Gastrocnemius medialis (tissue), 4 donors: ENCODE measurements around the gene WNT9A. TPM values are rescaled to one million over a fixed set of nuclear protein-coding genes. Genes with fewer than 3 reads are reported as not detected.

Experiments used
- ATAC-seq, 2 donors: fragments of 150-250 bp; one replicate each; pipeline ENCODE4 v1.9.1; 2016
- DNase-seq, 2 donors: peaks; one replicate each; pipeline ENCODE4 v3.0.0-alpha.2; 2019
- H3K27ac ChIP-seq, 4 donors: fragments of 200-600 bp; sonication (generic); 1 replicate in 1 of 4; 2 replicates in 3 of 4; pipeline ENCODE4 v1.5.1; 2016 to 2018; ENCODE audit warnings: mild to moderate bottlenecking in 2 of 4, moderate library complexity in 1 of 4
- H3K27me3 ChIP-seq, 3 donors: fragments of 200-600 bp; sonication (generic) in 2 of 3; 1 replicate in 1 of 3; 2 replicates in 2 of 3; pipeline versions ENCODE4 v1.5.1 to v1.6.0; 2016 to 2019; ENCODE audit warnings: mild to moderate bottlenecking in 1 of 3, moderate library complexity in 1 of 3
- H3K36me3 ChIP-seq, 2 donors: fragments of 200-600 bp; sonication (generic) in 1 of 2; one replicate each; pipeline ENCODE4 v1.5.1; 2017 to 2018
- H3K4me1 ChIP-seq, 2 donors: fragments of 200-600 bp; sonication (generic) in 1 of 2; one replicate each; pipeline ENCODE4 v1.5.1; 2016 to 2017; ENCODE audit warnings: mild to moderate bottlenecking in 2 of 2
- H3K4me3 ChIP-seq, 4 donors: fragments of 200-600 bp; sonication (generic) in 3 of 4; 1 replicate in 1 of 4; 2 replicates in 3 of 4; pipeline ENCODE4 v1.5.1; 2016 to 2019; ENCODE audit warnings: mild to moderate bottlenecking in 2 of 4
- H3K9me3 ChIP-seq, 3 donors: fragments of 200-600 bp; sonication (generic) in 2 of 3; 1 replicate in 1 of 3; 2 replicates in 2 of 3; pipeline ENCODE4 v1.5.1; 2016 to 2019
- POLR2A ChIP-seq, 2 donors: fragments of 450-650 bp; IDR thresholded peaks; one replicate each; pipeline ENCODE4 v1.6.1; 2017; ENCODE audit warnings: antibody characterized with exemption in 2 of 2, mild to moderate bottlenecking in 2 of 2, moderate library complexity in 2 of 2
- in situ Hi-C, 4 donors: fragments of 200-750 bp; cut with MboI; loops; one replicate each; pipeline versions ENCODE4 v1.15.0 to v1.8.0; 2017; ENCODE audit warnings: low sequenced_read_pairs in 4 of 4
- intact Hi-C: fragments of 100-400 bp; cut with DNase I; formaldehyde crosslinking; loops from one replicate; pipeline ENCODE4 v1.15.1; 2023; ENCODE audit warnings: low total_unique reads
- total RNA-seq, 4 donors: library from RNA; depleted of rRNA; stranded (reverse); fragments of >200 nt; gene quantifications; one replicate each; pipeline versions ENCODE4 v1.1.0 to v1.2.3, GENCODE V29; 2016
- TF ChIP-seq, protein P1 (sequence below), 5 experiments: fragments of 450-650 bp in 3 of 5; fragments of 200-600 bp in 2 of 5; sonication (generic) in 2 of 5; IDR thresholded peaks in 4 of 5; conservative IDR thresholded peaks in 1 of 5; 1 replicate in 4 of 5; 2 replicates in 1 of 5; pipeline ENCODE4 v1.5.1; 2016 to 2019; ENCODE audit warnings: antibody characterized with exemption in 5 of 5, mild to moderate bottlenecking in 3 of 5, moderate library complexity in 3 of 5

Gene WNT9A
- total RNA-seq, 4 donors from 2014 or later: 6.8 to 29.4 (median 15.5) TPM

DNA sequence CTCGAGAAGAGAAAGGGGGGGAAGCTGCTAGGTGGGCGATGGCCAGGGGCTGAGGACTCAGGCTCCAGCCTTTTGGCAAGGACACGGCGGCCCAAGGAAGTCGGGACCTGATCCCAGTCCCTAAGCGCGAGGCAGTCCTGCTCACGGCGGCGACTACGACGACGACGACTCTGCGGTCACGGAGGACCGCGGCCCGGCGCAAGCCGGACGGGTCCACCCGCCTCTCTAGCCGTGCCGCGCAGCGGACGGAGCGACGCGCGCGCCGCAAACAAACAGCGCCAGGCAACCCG, 401 bp downstream of the WNT9A start:
- no peaks in the 10 kb centered on the region for H3K27me3 ChIP-seq
- ATAC-seq (peak; percentile 6 to 11), DNase-seq (peak in 1 of 2 donors; percentile 35)
- no peak for TF ChIP-seq POLR2A (IDR thresholded peaks at IDR 0.05)
- TF ChIP-seq, protein P1, sequence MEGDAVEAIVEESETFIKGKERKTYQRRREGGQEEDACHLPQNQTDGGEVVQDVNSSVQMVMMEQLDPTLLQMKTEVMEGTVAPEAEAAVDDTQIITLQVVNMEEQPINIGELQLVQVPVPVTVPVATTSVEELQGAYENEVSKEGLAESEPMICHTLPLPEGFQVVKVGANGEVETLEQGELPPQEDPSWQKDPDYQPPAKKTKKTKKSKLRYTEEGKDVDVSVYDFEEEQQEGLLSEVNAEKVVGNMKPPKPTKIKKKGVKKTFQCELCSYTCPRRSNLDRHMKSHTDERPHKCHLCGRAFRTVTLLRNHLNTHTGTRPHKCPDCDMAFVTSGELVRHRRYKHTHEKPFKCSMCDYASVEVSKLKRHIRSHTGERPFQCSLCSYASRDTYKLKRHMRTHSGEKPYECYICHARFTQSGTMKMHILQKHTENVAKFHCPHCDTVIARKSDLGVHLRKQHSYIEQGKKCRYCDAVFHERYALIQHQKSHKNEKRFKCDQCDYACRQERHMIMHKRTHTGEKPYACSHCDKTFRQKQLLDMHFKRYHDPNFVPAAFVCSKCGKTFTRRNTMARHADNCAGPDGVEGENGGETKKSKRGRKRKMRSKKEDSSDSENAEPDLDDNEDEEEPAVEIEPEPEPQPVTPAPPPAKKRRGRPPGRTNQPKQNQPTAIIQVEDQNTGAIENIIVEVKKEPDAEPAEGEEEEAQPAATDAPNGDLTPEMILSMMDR (IDR thresholded peaks at IDR 0.05 in 4 of 5, conservative IDR thresholded peaks at IDR 0.05 in 1 of 5): no peak
- intact Hi-C loops (loop anchor here (2.0 to 10.0 kb wide), 7 partner anchors 137 to 1677 kb away; partner anchors contain the start of genes ARF1, COQ8A, TAF5L and URB2), in situ Hi-C loops (no loop called here)
- peak overlapping the region; percentile 91 to 98 (median 97) for H3K27ac ChIP-seq
- H3K4me1 ChIP-seq: peaks cover 41 to 45% of the 10 kb centered on the region in 2 donors
- no peaks in the 10 kb centered on the region for H3K9me3 ChIP-seq
- peak overlapping the region; percentile 63 to 80 (median 72) for H3K4me3 ChIP-seq
- H3K36me3 ChIP-seq: no peaks in the 10 kb centered on the region

GRCh38 chr1:227946624-227947385, 927 bp downstream of the WNT9A start:
- peak overlapping the region; percentile 91 to 98 (median 97) for H3K27ac ChIP-seq
- peak; percentile 51 to 60 for TF ChIP-seq POLR2A (IDR thresholded peaks at IDR 0.05)
- TF ChIP-seq, protein P1 (IDR thresholded peaks at IDR 0.05 in 4 of 5, conservative IDR thresholded peaks at IDR 0.05 in 1 of 5): peak; percentile 71 to 90 (median 84)
- ATAC-seq (peak; percentile 48 to 49), DNase-seq (peak; percentile 76 to 86)
- intact Hi-C loops (loop anchor here (1.0 to 10.0 kb wide), 10 partner anchors 138 to 1678 kb away; partner anchors contain the start of genes ARF1, COQ8A, TAF5L and URB2), in situ Hi-C loops (no loop called here)
- H3K27me3 ChIP-seq: no peaks in the 10 kb centered on the region
- H3K4me3 ChIP-seq: peak overlapping the region; percentile 63 to 80 (median 72)
- H3K4me1 ChIP-seq: peaks cover 46 to 49% of the 10 kb centered on the region in 2 donors
- H3K9me3 ChIP-seq: no peaks in the 10 kb centered on the region
- H3K36me3 ChIP-seq: no peaks in the 10 kb centered on the region

- Histone ChIP-seq H3K27me3 (no peaks in the 10 kb centered on the region), H3K4me3 (peak overlapping the region; percentile 63 to 80 (median 72)), H3K4me1 (peaks cover 54 to 56% of the 10 kb centered on the region in 2 donors), H3K9me3 (no peaks in the 10 kb centered on the region), H3K36me3 (no peaks in the 10 kb centered on the region), H3K27ac (peak overlapping the region; percentile 91 to 98 (median 97))
- ATAC-seq: peak; percentile 37 to 48
- DNase-seq: peak; percentile 87 to 96
- in situ Hi-C loops: no loop called here
- peak; percentile 48 to 55 for TF ChIP-seq POLR2A (IDR thresholded peaks at IDR 0.05)
- TF ChIP-seq, protein P1 (IDR thresholded peaks at IDR 0.05 in 4 of 5, conservative IDR thresholded peaks at IDR 0.05 in 1 of 5): no peak
- intact Hi-C loops: loop anchor here (1.0 to 10.0 kb wide), 10 partner anchors 139 to 1679 kb away; partner anchors contain the start of genes ARF1, COQ8A, TAF5L and URB2
These were observed 1.7 kb downstream of the WNT9A start for GRCh38 chr1:227945891-227946623.

- ATAC-seq: peak; percentile 44 to 47
- H3K36me3 ChIP-seq: no peaks in the 10 kb centered on the region
- H3K4me3 ChIP-seq: peak overlapping the region; percentile 63 to 80 (median 72)
- peak overlapping the region; percentile 91 to 98 (median 97) for H3K27ac ChIP-seq
- peak; percentile 40 to 43 for TF ChIP-seq POLR2A (IDR thresholded peaks at IDR 0.05)
- TF ChIP-seq, protein P1 (IDR thresholded peaks at IDR 0.05 in 4 of 5, conservative IDR thresholded peaks at IDR 0.05 in 1 of 5): no peak
- no peaks in the 10 kb centered on the region for H3K27me3 ChIP-seq
- H3K9me3 ChIP-seq: no peaks in the 10 kb centered on the region
- DNase-seq: peak; percentile 78 to 90
- in situ Hi-C loops: no loop called here
- H3K4me1 ChIP-seq: peaks cover 61 to 65% of the 10 kb centered on the region in 2 donors
- intact Hi-C loops: loop anchor here (5.0 to 10.0 kb wide), 3 partner anchors 140 to 1680 kb away; partner anchors contain the start of genes ARF1, COQ8A, TAF5L and URB2
These were observed 2.5 kb downstream of the WNT9A start for GRCh38 chr1:227944931-227945890.
